Smooth muscle cell of trachea (primary cell): ENCODE measurements around the gene PSD2. TPM values are rescaled to one million over a fixed set of nuclear protein-coding genes. Genes with fewer than 3 reads are reported as not detected.

Experiments used
- total RNA-seq: library from RNA; depleted of rRNA; stranded (reverse); fragments of >200 nt; gene quantifications from 2 replicates; pipeline ENCODE4 v1.2.1, GENCODE V29; 2014

Gene PSD2
- total RNA-seq = 0.17 TPM in 1 of 2 replicates, not detected in the other

GRCh38 chr5:139795074-139796001 lies at the start of gene PSD2:
PSD2 (plus strand) TSS chr5:139795808; CDS start chr5:139809441, 13,633 bp downstream.

Other genes starting within 250 kb of the PSD2 start
- gene UBE2D2, start 234.5 kb upstream of the PSD2 start, total RNA-seq = 50.0 and 61.2 TPM in 2 replicates
- gene CXXC5, start 147.5 kb upstream of the PSD2 start, total RNA-seq = 57.9 and 140 TPM in 2 replicates
- gene NRG2, start 247.5 kb downstream of the PSD2 start, total RNA-seq = 0.66 and 0.73 TPM in 2 replicates